Stimulated activated CD4-positive, alpha-beta T cell treated with anti-CD3 and anti-CD28 coated beads, Interleukin-1b, Interleukin-23, amount 100 ng/mL, for 1 hour (primary cell): ENCODE results near the gene CORIN.
"Not testable (repeated sequence)": the region's sequence is repeated elsewhere in the genome, so short reads cannot be mapped to it uniquely, and the experiment has no call there.

Experiments used
- DNase-seq, 2 donors: peaks; one replicate each; pipeline ENCODE4 v3.0.0-alpha.2; 2020; ENCODE audit warnings: low read depth in 2 of 2

The CORIN gene

GRCh38 chr4:47767956-47768355 lies 69.9 kb downstream of the CORIN start:
- DNase-seq = not testable (repeated sequence)

- no peak for DNase-seq
Measured at GRCh38 chr4:47763279-47763678, 74.6 kb downstream of the CORIN start.

DNA sequence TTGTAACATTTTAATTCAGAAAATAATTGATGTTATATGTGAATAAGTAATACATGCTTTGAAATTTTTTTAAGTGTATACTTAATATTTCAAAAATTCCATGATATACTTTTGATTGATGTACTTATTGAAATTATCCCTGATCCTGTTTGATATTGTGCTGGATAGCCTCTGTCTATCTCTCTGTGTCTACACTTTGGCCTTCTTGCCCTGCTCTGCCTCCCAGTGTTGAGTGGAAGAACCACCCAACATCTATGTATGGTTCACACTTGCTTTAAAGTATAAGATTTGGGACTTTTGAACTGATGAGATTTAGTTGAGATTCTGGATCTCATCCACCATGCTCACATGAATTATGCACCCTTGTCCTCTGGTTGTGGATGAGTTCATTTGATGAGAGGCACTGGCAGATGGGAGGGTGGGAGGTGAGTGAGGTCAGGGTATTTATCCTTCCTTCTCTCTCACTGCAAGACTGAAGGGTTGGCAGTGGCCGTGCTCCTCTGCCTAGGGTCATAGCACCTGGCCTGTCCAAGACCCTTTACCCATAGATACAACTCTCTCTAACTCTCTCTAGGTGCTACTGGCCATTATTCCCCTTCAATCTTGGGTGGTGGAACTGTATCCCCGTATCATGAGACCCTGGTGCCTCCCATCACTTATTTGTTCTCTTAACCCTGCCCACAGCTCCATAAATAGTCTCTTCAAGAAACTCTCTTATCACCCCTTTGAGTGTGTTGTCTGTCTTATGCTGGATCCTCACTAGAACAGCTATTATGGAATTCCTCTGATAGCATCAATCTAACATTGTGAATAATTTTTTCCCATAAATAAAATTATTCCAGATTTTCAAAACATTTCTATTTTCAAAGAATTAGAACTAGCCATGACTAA lies 75.2 kb downstream of the CORIN start:
- no peak for DNase-seq

- not testable (repeated sequence) for DNase-seq
Measured at GRCh38 chr4:47753316-47753715, 84.6 kb downstream of the CORIN start.

- DNase-seq = no peak
Measured at GRCh38 chr4:47752214-47752613, 85.7 kb downstream of the CORIN start.

DNA sequence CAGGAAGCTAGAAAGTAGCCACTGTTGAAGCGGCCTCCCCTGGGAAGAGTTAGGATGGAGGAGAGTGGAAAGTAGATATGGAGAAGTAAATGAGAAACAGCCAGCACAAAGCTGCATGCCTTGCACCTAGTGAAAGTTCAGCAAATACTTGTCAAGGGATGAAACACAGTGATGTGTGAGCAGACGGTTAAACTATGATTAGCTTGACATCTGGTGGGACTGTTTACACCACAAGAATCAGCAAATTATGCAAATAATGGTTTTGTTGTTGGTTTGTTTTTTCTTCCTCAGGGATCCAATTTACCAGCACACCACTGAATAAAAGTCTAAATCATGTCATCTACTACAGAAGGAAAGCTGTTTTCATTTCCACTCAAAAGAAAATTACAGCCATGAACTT lies 87.1 kb downstream of the CORIN start:
- DNase-seq = no peak

GRCh38 chr4:47749858-47750257 lies 88.0 kb downstream of the CORIN start:
- no peak for DNase-seq

GRCh38 chr4:47749060-47749459 lies 88.8 kb downstream of the CORIN start:
- no peak for DNase-seq

GRCh38 chr4:47747846-47748494 lies 89.9 kb downstream of the CORIN start:
- DNase-seq = no peak

DNA sequence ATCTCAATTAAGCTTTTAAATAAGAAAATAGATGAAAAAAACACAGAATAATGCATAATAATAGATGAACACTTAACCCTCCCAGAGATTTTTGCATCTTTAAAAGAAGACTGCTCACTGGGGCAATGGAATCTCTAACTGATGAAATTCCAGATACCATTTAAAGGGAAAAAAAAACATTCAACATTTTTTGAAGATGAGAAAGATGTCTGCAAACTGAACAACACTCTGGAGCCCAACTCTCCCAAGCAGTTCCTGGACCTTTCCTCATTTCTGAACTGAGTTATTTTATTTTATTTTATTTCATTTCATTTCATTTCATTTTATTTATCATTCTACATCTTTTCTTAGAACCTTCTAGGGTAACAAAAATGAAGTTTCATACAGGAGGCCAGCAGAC lies 90.7 kb downstream of the CORIN start:
- DNase-seq = no peak

DNA sequence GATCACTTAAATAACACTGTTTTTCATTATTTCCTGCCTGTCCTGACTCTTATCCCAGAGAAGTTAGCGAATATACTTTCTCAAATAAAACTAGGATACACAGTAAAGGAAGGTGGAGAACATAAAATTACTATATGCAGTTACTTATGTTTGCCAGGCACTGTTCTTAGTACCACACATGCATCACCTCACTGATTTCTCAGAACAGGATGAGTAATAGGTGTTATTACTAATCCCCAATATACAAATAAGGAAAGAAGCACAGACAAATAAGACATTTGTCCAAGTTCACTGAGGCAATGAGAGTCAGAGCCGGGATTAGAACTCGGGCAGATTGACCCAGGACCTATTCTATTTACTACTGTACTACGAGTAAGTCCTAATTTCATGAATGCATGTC lies 91.7 kb downstream of the CORIN start:
- DNase-seq = no peak

DNA sequence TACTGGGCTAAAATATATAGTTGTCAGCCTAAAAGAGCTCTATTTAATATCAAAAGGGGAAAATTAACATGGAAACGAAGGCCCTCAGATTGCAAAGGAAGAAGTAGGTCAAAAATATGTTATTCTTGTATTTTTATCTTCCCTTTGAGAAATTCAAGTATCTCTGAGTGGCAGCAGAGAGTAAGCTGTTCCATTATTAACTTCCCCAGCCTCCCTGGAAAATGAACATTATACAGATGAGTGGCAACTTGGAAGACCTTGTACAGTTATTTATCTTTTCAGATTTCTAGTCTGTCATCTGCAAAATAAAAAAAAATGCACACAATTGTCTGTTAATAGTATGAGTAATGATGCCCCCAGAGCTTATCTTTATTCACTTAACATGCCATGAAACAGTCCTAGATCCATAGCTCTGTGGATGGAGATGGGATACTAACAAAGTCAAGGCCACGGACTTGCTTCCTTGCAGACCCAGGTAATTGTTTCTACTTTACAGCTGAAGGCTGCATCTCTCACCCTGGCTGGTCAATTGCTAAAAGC lies 93.0 kb downstream of the CORIN start:
- DNase-seq = no peak

DNA sequence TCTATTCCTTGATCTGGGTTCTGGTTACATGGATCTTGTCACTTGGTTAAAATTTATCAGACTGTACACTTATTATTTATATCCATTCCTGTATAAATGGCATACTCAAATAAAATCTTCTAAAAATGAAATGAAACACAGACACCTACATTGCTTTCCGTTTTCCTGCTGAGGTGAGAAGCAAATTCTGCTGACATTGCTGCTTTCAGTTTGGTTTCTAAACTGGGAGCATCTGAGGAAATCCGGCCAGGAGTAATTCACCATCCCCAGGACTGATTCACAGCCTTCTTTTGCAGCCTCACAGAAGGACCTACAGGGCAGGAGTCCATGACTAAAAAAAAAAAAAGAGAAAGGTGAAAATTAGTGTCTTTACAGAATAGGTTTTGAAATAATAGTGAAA lies 93.6 kb downstream of the CORIN start:
- no peak for DNase-seq

- DNase-seq = no peak
Measured at GRCh38 chr4:47741200-47741599, 96.7 kb downstream of the CORIN start.

DNA sequence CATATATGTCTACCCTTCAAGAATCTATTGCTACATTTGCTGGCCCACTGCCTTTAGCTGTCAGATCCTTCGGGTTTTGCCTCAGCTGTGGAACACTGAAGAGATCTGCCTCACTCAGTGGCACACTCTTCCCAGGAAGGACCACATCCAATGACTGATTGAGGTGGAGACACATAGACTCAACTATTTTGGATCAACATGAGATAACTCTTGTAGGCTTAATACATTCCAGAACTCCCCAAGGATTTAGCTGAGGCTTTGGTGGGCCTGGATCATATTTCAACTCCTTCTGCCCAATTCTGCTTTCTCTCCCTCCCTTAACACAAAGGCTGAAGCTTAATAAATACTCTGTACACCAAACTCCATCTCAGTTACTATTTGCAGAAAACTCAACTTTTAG lies 100.5 kb downstream of the CORIN start:
- no peak for DNase-seq

DNA sequence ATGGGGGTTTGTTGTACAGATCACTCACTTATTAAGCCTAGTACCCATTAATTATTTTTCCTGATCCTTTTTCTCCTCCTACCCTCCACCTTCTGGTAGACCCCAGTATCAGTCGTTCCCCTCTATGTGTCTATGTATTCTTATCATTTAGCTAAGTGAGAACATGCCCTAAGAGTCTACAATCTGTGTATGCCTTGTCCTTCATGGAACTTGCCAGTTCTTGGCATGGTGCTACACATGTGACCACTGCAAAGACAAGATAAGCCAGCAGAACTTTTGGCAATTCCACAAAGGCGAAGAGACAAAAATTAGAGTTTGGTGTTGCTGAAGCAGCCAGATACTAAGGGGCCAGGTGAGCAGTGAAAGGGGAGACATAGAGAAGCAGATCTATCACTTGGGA lies 101.3 kb downstream of the CORIN start:
- DNase-seq = no peak

GRCh38 chr4:47736146-47736545 lies 101.7 kb downstream of the CORIN start:
- DNase-seq = no peak

- DNase-seq = no peak
Measured at GRCh38 chr4:47733302-47734175, 104.3 kb downstream of the CORIN start.

- DNase-seq = no peak
Measured at GRCh38 chr4:47731182-47731581, 106.7 kb downstream of the CORIN start.

GRCh38 chr4:47729131-47729680 lies 108.7 kb downstream of the CORIN start:
- DNase-seq = no peak

- DNase-seq = no peak
Measured at GRCh38 chr4:47721892-47722575, 115.8 kb downstream of the CORIN start.
